A549 (cell line): Measurements from ENCODE around the gene SLC5A3.

ENCODE experiments used
- BCL3 ChIP-seq: fragments of >200 bp; sonication (Bioruptor Twin); formaldehyde crosslinking; IDR thresholded peaks from 3 replicates; pipeline ENCODE4 v1.6.1; 2016
- CBX2 ChIP-seq: fragments of 200-600 bp; sonication (generic); IDR thresholded peaks from 2 replicates; pipeline ENCODE4 v1.6.1; 2016; ENCODE audit warnings: low read depth, mild to moderate bottlenecking, borderline replicate concordance
- CTCF ChIP-seq: fragments of >200 bp; sonication (Bioruptor Twin); formaldehyde crosslinking; IDR thresholded peaks from 3 replicates; pipeline ENCODE4 v1.5.1; 2016
- POLR2A ChIP-seq: IDR thresholded peaks from 2 replicates; pipeline ENCODE4 v1.6.1; 2012; ENCODE audit warnings: mild to moderate bottlenecking, low read length
- RAD21 ChIP-seq, 2 experiments: fragments of >200 bp in 1 of 2; sonication (Bioruptor Twin) in 1 of 2; formaldehyde crosslinking in 1 of 2; IDR thresholded peaks in 1 of 2; conservative IDR thresholded peaks in 1 of 2; 2 replicates in 1 of 2; 3 replicates in 1 of 2; pipeline ENCODE4 v1.6.1; 2012 to 2018; ENCODE audit warnings: inconsistent platforms in 1 of 2
- RFX5 ChIP-seq: fragments of 450-650 bp; IDR thresholded peaks from 2 replicates; pipeline ENCODE4 v1.7.1; 2014; ENCODE audit warnings: antibody characterized with exemption, mild to moderate bottlenecking, moderate library complexity
- SMC3 ChIP-seq: fragments of >200 bp; sonication (Bioruptor Twin); formaldehyde crosslinking; IDR thresholded peaks from 3 replicates; pipeline ENCODE4 v1.6.1; 2018; ENCODE audit warnings: inconsistent platforms
- ZC3H11A ChIP-seq: fragments of 450-650 bp; IDR thresholded peaks from 2 replicates; pipeline ENCODE4 v1.6.1; 2014; ENCODE audit warnings: antibody characterized with exemption, mild to moderate bottlenecking
- TF ChIP-seq, protein P1 (sequence below): fragments of 150-350 bp; IDR thresholded peaks from 2 replicates; pipeline ENCODE4 v1.6.1; 2014; ENCODE audit warnings: low read depth, mild to moderate bottlenecking, low read length

GRCh38 chr21:34097442-34097841 lies 24.1 kb downstream of the SLC5A3 start:
- no peak for TF ChIP-seq ZC3H11A
- TF ChIP-seq CTCF, result no peak
- TF ChIP-seq BCL3, result no peak
- no peak for TF ChIP-seq RFX5
- no peak for TF ChIP-seq RAD21 (conservative IDR thresholded peaks at IDR 0.05 in 1 of 2, IDR thresholded peaks at IDR 0.05 in 1 of 2)
- TF ChIP-seq, protein P1, sequence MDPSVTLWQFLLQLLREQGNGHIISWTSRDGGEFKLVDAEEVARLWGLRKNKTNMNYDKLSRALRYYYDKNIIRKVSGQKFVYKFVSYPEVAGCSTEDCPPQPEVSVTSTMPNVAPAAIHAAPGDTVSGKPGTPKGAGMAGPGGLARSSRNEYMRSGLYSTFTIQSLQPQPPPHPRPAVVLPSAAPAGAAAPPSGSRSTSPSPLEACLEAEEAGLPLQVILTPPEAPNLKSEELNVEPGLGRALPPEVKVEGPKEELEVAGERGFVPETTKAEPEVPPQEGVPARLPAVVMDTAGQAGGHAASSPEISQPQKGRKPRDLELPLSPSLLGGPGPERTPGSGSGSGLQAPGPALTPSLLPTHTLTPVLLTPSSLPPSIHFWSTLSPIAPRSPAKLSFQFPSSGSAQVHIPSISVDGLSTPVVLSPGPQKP, result no peak
- no peak for TF ChIP-seq SMC3
- TF ChIP-seq POLR2A, result no peak
- TF ChIP-seq CBX2, result no peak
